GM12891 (cell line): ENCODE data around the gene ETFDH.

Experiments used
- PAX5 ChIP-seq: IDR thresholded peaks from 2 replicates; pipeline ENCODE4 v1.6.1; 2011; ENCODE audit warnings: low read length, moderate library complexity, mild to moderate bottlenecking; ENCODE audit not compliant: insufficient read depth, severe bottlenecking
- POLR2A ChIP-seq: IDR thresholded peaks from 2 replicates; pipeline ENCODE4 v1.6.1; 2011; ENCODE audit warnings: low read depth, low read length, control low read depth
- POLR2AphosphoS5 ChIP-seq: IDR thresholded peaks from 2 replicates; pipeline ENCODE4 v1.6.1; 2011; ENCODE audit warnings: low read depth, low read length, control low read depth
- POU2F2 ChIP-seq: IDR thresholded peaks from 2 replicates; pipeline ENCODE4 v1.6.1; 2011; ENCODE audit warnings: low read depth, mild to moderate bottlenecking, control low read depth, low read length, moderate library complexity
- SPI1 ChIP-seq: IDR thresholded peaks from 2 replicates; pipeline ENCODE4 v1.6.1; 2011; ENCODE audit warnings: low read depth, low read length, control low read depth
- TAF1 ChIP-seq: IDR thresholded peaks from 2 replicates; pipeline ENCODE4 v1.6.1; 2011; ENCODE audit warnings: low read depth, low read length, control low read depth

- TF ChIP-seq TAF1, result no peak
- no peak for TF ChIP-seq POLR2A
- no peak for TF ChIP-seq POLR2AphosphoS5
- TF ChIP-seq PAX5, result no peak
- no peak for TF ChIP-seq SPI1
- no peak for TF ChIP-seq POU2F2
Measured at GRCh38 chr4:158739600-158739999, 67.5 kb downstream of the ETFDH start.
